ENCODE measurements around the gene OR5AU1.

DNA sequence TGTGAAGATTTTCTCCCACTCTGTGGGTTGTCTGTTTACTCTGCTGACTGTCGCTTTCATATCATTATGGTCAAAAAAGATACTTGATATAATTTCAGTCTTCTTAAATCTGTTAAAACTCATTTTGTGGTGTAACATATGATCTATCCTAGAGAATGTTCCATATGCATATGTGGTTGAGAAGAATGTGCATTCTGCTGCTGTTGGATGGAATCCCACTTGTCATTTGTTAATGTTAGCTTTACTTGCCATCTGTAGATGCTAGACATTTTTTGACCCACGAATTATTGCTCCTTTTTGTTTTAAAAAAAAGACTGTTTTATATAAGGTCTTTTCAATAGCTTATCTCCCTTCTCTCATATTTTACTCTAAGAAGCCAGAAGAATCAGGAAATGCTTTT is 26.3 kb upstream of the OR5AU1 start:
- TF ChIP-seq, protein P1, sequence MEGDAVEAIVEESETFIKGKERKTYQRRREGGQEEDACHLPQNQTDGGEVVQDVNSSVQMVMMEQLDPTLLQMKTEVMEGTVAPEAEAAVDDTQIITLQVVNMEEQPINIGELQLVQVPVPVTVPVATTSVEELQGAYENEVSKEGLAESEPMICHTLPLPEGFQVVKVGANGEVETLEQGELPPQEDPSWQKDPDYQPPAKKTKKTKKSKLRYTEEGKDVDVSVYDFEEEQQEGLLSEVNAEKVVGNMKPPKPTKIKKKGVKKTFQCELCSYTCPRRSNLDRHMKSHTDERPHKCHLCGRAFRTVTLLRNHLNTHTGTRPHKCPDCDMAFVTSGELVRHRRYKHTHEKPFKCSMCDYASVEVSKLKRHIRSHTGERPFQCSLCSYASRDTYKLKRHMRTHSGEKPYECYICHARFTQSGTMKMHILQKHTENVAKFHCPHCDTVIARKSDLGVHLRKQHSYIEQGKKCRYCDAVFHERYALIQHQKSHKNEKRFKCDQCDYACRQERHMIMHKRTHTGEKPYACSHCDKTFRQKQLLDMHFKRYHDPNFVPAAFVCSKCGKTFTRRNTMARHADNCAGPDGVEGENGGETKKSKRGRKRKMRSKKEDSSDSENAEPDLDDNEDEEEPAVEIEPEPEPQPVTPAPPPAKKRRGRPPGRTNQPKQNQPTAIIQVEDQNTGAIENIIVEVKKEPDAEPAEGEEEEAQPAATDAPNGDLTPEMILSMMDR (IDR thresholded peaks at IDR 0.05): no peak
- TF ChIP-seq POLR2A (IDR thresholded peaks at IDR 0.05): no peak
